IMR-90 (cell line): ENCODE results near the gene SMC1B. TPM values are rescaled to one million over a fixed set of nuclear protein-coding genes. Genes with fewer than 3 reads are reported as not detected.

Source experiments
- ATAC-seq: fragments of 200-7000 bp; cut with Tn5 transposase; 2 replicates; pipeline ENCODE4 v1.9.1; 2020; ENCODE audit warnings: low read depth, mild to moderate bottlenecking, moderate library complexity
- BruUV-seq: library from RNA; stranded (reverse); fragments of 400-500 nt; replicated peaks from 2 replicates; lab custom pipeline; 2021; lab: Mats Ljungman, UMichigan
- CTCF ChIA-PET: fragments of 300-600 bp; formaldehyde crosslinking; extraction: SDS; loops from one replicate; lab custom pipeline; 2021; ENCODE audit warnings: antibody characterized with exemption; lab: Yijun Ruan, JAX
- POLR2A ChIA-PET: fragments of 300-600 bp; sonication (Branson Sonifier 250); formaldehyde crosslinking; loops from one replicate; lab custom pipeline; 2022; ENCODE audit warnings: antibody characterized with exemption; ENCODE audit not compliant: unreplicated experiment; lab: Charles Lee
- DNase-seq: peaks from one replicate; pipeline ENCODE4 v3.0.0; 2013
- H2AFZ ChIP-seq: replicated peaks from 2 replicates; pipeline ENCODE3; 2013; ENCODE audit warnings: low read length, mild to moderate bottlenecking; ENCODE audit not compliant: poor library complexity
- H2AK5ac ChIP-seq: 2 replicates; pipeline ENCODE4 v1.6.1; 2013; ENCODE audit warnings: low read depth, low read length, inconsistent platforms
- H2AK9ac ChIP-seq: replicated peaks from 2 replicates; pipeline ENCODE3; 2013; ENCODE audit warnings: mild to moderate bottlenecking, low read depth, low read length, moderate library complexity; ENCODE audit not compliant: poor library complexity
- H2BK120ac ChIP-seq: 2 replicates; pipeline ENCODE4 v1.6.1; 2013; ENCODE audit warnings: low read depth, low read length, inconsistent platforms
- H2BK15ac ChIP-seq: 3 replicates; pipeline ENCODE4 v1.6.1; 2013; ENCODE audit warnings: low read depth, low read length, inconsistent platforms
- H2BK20ac ChIP-seq: 2 replicates; pipeline ENCODE4 v1.6.1; 2013; ENCODE audit warnings: low read depth, mild to moderate bottlenecking, inconsistent platforms, low read length, moderate library complexity
- H2BK5ac ChIP-seq: 2 replicates; pipeline ENCODE4 v1.6.1; 2013; ENCODE audit warnings: mild to moderate bottlenecking, low read depth, low read length, inconsistent platforms; ENCODE audit not compliant: poor library complexity, severe bottlenecking
- H3K14ac ChIP-seq: replicated peaks from 2 replicates; pipeline ENCODE4 v1.6.1; 2013; ENCODE audit warnings: low read depth, low read length, inconsistent platforms
- H3K18ac ChIP-seq: 2 replicates; pipeline ENCODE4 v1.6.1; 2013; ENCODE audit warnings: low read depth, low read length, control low read depth
- H3K23ac ChIP-seq: 2 replicates; pipeline ENCODE4 v1.6.1; 2013; ENCODE audit warnings: low read depth, low read length, inconsistent platforms
- H3K27ac ChIP-seq: 2 replicates; pipeline ENCODE4 v1.5.1; 2013; ENCODE audit warnings: mild to moderate bottlenecking, control low read depth, low read length; ENCODE audit not compliant: insufficient read depth
- H3K27me3 ChIP-seq: 2 replicates; pipeline ENCODE4 v1.6.1; 2013; ENCODE audit warnings: low read length; ENCODE audit not compliant: control insufficient read depth, insufficient read depth
- H3K36me3 ChIP-seq: 2 replicates; pipeline ENCODE4 v1.6.1; 2013; ENCODE audit warnings: low read length, mixed read lengths; ENCODE audit not compliant: control insufficient read depth, insufficient read depth
- H3K4ac ChIP-seq: 2 replicates; pipeline ENCODE4 v1.6.1; 2013; ENCODE audit warnings: low read depth, low read length, inconsistent platforms
- H3K4me1 ChIP-seq: 2 replicates; pipeline ENCODE4 v1.6.1; 2013; ENCODE audit warnings: low read length, mixed read lengths; ENCODE audit not compliant: control insufficient read depth, insufficient read depth
- H3K4me2 ChIP-seq: 2 replicates; pipeline ENCODE4 v1.6.1; 2013; ENCODE audit warnings: low read depth, mild to moderate bottlenecking, control low read depth, low read length, moderate library complexity
- H3K4me3 ChIP-seq: 2 replicates; pipeline ENCODE4 v1.5.1; 2013; ENCODE audit warnings: low read depth, mild to moderate bottlenecking, control low read depth, low read length, moderate library complexity; ENCODE audit not compliant: insufficient read depth
- H3K56ac ChIP-seq: 2 replicates; pipeline ENCODE4 v1.6.1; 2013; ENCODE audit warnings: low read length, inconsistent platforms; ENCODE audit not compliant: insufficient read depth; ENCODE audit errors: extremely low read depth
- H3K79me1 ChIP-seq, 2 experiments: 2 replicates each; pipeline ENCODE4 v1.6.1; 2013; ENCODE audit warnings: low read length in 2 of 2, inconsistent platforms in 1 of 2, low read depth in 1 of 2
- H3K9ac ChIP-seq: 2 replicates; pipeline ENCODE4 v1.6.1; 2013; ENCODE audit warnings: low read depth, low read length, control low read depth
- H3K9me1 ChIP-seq: 2 replicates; pipeline ENCODE4 v1.6.1; 2013; ENCODE audit warnings: low read length, inconsistent platforms; ENCODE audit not compliant: insufficient read depth
- H3K9me3 ChIP-seq: 2 replicates; pipeline ENCODE4 v1.6.1; 2013; ENCODE audit warnings: low read length; ENCODE audit not compliant: control insufficient read depth, insufficient read depth
- H4K20me1 ChIP-seq: 2 replicates; pipeline ENCODE4 v1.6.1; 2013; ENCODE audit warnings: low read length, inconsistent platforms; ENCODE audit not compliant: insufficient read depth
- H4K5ac ChIP-seq: 2 replicates; pipeline ENCODE4 v1.6.1; 2013; ENCODE audit warnings: mild to moderate bottlenecking, low read depth, low read length, control low read depth
- H4K8ac ChIP-seq, 2 experiments: 2 replicates each; pipeline ENCODE4 v1.6.1; 2013; ENCODE audit warnings: low read depth in 2 of 2, low read length in 2 of 2, control low read depth in 1 of 2, inconsistent platforms in 1 of 2
- H4K91ac ChIP-seq: 2 replicates; pipeline ENCODE4 v1.6.1; 2013; ENCODE audit warnings: low read depth, low read length, inconsistent platforms; ENCODE audit not compliant: insufficient read depth
- BHLHE40 ChIP-seq: fragments of 150-350 bp; IDR thresholded peaks from 2 replicates; pipeline ENCODE4 v1.6.1; 2016; ENCODE audit warnings: mild to moderate bottlenecking, low read depth, low read length
- CEBPB ChIP-seq: IDR thresholded peaks from 2 replicates; pipeline ENCODE4 v1.6.1; 2012; ENCODE audit warnings: low read depth, low read length, improper control_type of control experiment
- CHD1 ChIP-seq: IDR thresholded peaks from 2 replicates; pipeline ENCODE4 v1.6.1; 2012; ENCODE audit warnings: low read depth, low read length, improper control_type of control experiment
- FOS ChIP-seq: fragments of 150-350 bp; IDR thresholded peaks from 2 replicates; pipeline ENCODE4 v1.6.1; 2016; ENCODE audit warnings: low read depth, low read length
- MAFK ChIP-seq: IDR thresholded peaks from 2 replicates; pipeline ENCODE4 v1.6.1; 2012; ENCODE audit warnings: low read depth, low read length, improper control_type of control experiment
- MAZ ChIP-seq: IDR thresholded peaks from 2 replicates; pipeline ENCODE4 v1.6.1; 2012; ENCODE audit warnings: low read depth, mild to moderate bottlenecking, low read length, improper control_type of control experiment, moderate library complexity, borderline replicate concordance
- MXI1 ChIP-seq: IDR thresholded peaks from 2 replicates; pipeline ENCODE4 v1.6.1; 2012; ENCODE audit warnings: low read depth, mild to moderate bottlenecking, low read length, moderate library complexity, borderline replicate concordance
- POLR2A ChIP-seq: IDR thresholded peaks from 2 replicates; pipeline ENCODE4 v1.6.1; 2012; ENCODE audit warnings: mild to moderate bottlenecking, low read depth, low read length
- RAD21 ChIP-seq: IDR thresholded peaks from 2 replicates; pipeline ENCODE4 v1.6.1; 2012; ENCODE audit warnings: low read length, improper control_type of control experiment
- RCOR1 ChIP-seq: IDR thresholded peaks from 2 replicates; pipeline ENCODE4 v1.6.1; 2012; ENCODE audit warnings: mild to moderate bottlenecking, low read length, improper control_type of control experiment; ENCODE audit not compliant: insufficient replicate concordance
- RFX5 ChIP-seq: IDR thresholded peaks from 2 replicates; pipeline ENCODE4 v1.8.0; 2012; ENCODE audit warnings: low read depth, mild to moderate bottlenecking, low read length, moderate library complexity
- SMC3 ChIP-seq: fragments of 150-350 bp; IDR thresholded peaks from 2 replicates; pipeline ENCODE4 v1.6.1; 2016; ENCODE audit warnings: low read depth, mild to moderate bottlenecking, antibody characterized with exemption, low read length, moderate library complexity
- WGBS, 2 experiments: methylation state at CpG; one replicate each; pipeline versions ENCODE4 v1.1.5 to v1.1.7; 2013; ENCODE audit warnings: missing lambda C conversion rate in 2 of 2; ENCODE audit not compliant: insufficient read length in 1 of 2; ENCODE audit errors: extremely low coverage in 2 of 2; 5-methylcytosine and 5-hydroxymethylcytosine counted together
- dilution Hi-C: fragments of 300-500 bp; cut with HindIII; formaldehyde crosslinking; loops from one replicate; pipeline ENCODE4 v1.14.3; 2018; ENCODE audit warnings: low sequenced_read_pairs; ENCODE audit not compliant: unreplicated experiment
- in situ Hi-C: fragments of 300-500 bp; cut with MboI; formaldehyde crosslinking; loops from 3 replicates; pipeline ENCODE4 v1.14.3; 2019; ENCODE audit warnings: low sequenced_read_pairs, inconsistent platforms, mixed read lengths
- intact Hi-C: fragments of 100-400 bp; cut with micrococcal nuclease; formaldehyde crosslinking; loops from 2 replicates; pipeline ENCODE4 v1.10.0; 2022
- polyA plus RNA-seq, 3 experiments: library from polyadenylated mRNA; depleted of rRNA; stranded (reverse); fragments of >200 nt; gene quantifications; 2 replicates each; pipeline ENCODE4 v1.2.3, GENCODE V29; 2012; ENCODE audit warnings: low replicate concordance in 1 of 3
- total RNA-seq: library from RNA; depleted of rRNA; stranded (reverse); fragments of >200 nt; gene quantifications from 2 replicates; pipeline ENCODE4 v1.2.3, GENCODE V29; 2012
- TF ChIP-seq, protein P1 (sequence below): fragments of 150-350 bp; IDR thresholded peaks from 2 replicates; pipeline ENCODE4 v1.6.1; 2017; ENCODE audit warnings: mild to moderate bottlenecking, antibody characterized with exemption, low read length, low read depth
- TF ChIP-seq, protein P2 (sequence below): fragments of 150-350 bp; IDR thresholded peaks from 2 replicates; pipeline ENCODE4 v1.6.1; 2016; ENCODE audit warnings: low read depth, mild to moderate bottlenecking, low read length, moderate library complexity, borderline replicate concordance
- TF ChIP-seq, protein P3 (sequence below): conservative IDR thresholded peaks from 2 replicates; pipeline ENCODE4 v1.5.1; 2012; ENCODE audit warnings: mild to moderate bottlenecking, low read depth, low read length, improper control_type of control experiment

SMC1B gene
- total and polyA plus RNA-seq, 2 of the 4 experiments (the other 2 are of a cell fraction) = not detected

DNA sequence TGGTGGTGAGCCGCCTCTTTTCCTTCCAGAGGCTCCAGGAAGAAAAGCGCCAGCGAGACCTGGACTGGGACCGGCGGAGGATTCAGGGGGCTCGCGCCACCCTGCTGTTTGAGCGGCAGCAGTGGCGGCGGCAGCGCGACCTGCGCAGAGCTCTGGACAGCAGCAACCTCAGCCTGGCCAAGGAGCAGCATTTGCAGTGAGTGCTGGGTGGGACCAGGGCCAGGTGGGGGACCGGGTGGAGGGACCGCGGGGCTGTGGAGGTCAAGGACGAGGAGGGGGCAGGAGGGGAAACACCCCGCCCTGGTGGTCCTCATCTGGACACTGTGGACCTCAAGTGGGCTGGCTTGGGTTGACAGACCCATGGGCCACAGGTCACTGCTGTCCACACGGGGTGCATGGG lies 17.5 kb upstream of the SMC1B start:
- Histone ChIP-seq H2AFZ (no peak overlapping the region), H3K56ac (no peak overlapping the region), H3K9ac (no peak overlapping the region), H3K23ac (no peak overlapping the region), H3K27me3 (peaks cover 19% of the 10 kb centered on the region; the same call in 1 of the 2 replicates), H4K91ac (no peak overlapping the region), H2BK120ac (no peak overlapping the region), H4K5ac (no peak overlapping the region), H3K14ac (no peak overlapping the region), H3K18ac (no peak overlapping the region), H3K36me3 (no peaks in the 10 kb centered on the region), H3K27ac (no peak overlapping the region), H2BK15ac (no peak overlapping the region), H3K4me2 (no peak overlapping the region), H3K9me1 (no peaks in the 10 kb centered on the region), H2AK5ac (no peak overlapping the region), H3K79me1 (no peaks in the 10 kb centered on the region), H4K8ac (no peak overlapping the region), H2BK5ac (no peak overlapping the region), H3K9me3 (peaks cover 3% of the 10 kb centered on the region), H4K20me1 (no peaks in the 10 kb centered on the region), H2BK20ac (no peak overlapping the region), H3K4me1 (0 out of 2 replicates have a peak, but pooled peaks cover 2% of the 10 kb centered on the region), H2AK9ac (no peak overlapping the region), H3K4me3 (no peak overlapping the region), H3K4ac (no peak overlapping the region)
- BruUV-seq = no TSS peak
- CTCF ChIA-PET = no interaction called here
- intact Hi-C loops = no loop called here
- DNase-seq (no peak), ATAC-seq (no peak)
- TF ChIP-seq MXI1 = no peak
- TF ChIP-seq BHLHE40 = no peak
- no peak for TF ChIP-seq POLR2A
- no peak for TF ChIP-seq SMC3
- no peak for TF ChIP-seq RFX5
- no peak for TF ChIP-seq RCOR1
- no peak for TF ChIP-seq MAZ
- TF ChIP-seq, protein P1, sequence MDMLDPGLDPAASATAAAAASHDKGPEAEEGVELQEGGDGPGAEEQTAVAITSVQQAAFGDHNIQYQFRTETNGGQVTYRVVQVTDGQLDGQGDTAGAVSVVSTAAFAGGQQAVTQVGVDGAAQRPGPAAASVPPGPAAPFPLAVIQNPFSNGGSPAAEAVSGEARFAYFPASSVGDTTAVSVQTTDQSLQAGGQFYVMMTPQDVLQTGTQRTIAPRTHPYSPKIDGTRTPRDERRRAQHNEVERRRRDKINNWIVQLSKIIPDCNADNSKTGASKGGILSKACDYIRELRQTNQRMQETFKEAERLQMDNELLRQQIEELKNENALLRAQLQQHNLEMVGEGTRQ = no peak
- TF ChIP-seq, protein P2, sequence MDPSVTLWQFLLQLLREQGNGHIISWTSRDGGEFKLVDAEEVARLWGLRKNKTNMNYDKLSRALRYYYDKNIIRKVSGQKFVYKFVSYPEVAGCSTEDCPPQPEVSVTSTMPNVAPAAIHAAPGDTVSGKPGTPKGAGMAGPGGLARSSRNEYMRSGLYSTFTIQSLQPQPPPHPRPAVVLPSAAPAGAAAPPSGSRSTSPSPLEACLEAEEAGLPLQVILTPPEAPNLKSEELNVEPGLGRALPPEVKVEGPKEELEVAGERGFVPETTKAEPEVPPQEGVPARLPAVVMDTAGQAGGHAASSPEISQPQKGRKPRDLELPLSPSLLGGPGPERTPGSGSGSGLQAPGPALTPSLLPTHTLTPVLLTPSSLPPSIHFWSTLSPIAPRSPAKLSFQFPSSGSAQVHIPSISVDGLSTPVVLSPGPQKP = no peak
- TF ChIP-seq CEBPB = no peak
- no peak for TF ChIP-seq RAD21
- TF ChIP-seq CHD1 = no peak
- TF ChIP-seq FOS = no peak
- TF ChIP-seq, protein P3, sequence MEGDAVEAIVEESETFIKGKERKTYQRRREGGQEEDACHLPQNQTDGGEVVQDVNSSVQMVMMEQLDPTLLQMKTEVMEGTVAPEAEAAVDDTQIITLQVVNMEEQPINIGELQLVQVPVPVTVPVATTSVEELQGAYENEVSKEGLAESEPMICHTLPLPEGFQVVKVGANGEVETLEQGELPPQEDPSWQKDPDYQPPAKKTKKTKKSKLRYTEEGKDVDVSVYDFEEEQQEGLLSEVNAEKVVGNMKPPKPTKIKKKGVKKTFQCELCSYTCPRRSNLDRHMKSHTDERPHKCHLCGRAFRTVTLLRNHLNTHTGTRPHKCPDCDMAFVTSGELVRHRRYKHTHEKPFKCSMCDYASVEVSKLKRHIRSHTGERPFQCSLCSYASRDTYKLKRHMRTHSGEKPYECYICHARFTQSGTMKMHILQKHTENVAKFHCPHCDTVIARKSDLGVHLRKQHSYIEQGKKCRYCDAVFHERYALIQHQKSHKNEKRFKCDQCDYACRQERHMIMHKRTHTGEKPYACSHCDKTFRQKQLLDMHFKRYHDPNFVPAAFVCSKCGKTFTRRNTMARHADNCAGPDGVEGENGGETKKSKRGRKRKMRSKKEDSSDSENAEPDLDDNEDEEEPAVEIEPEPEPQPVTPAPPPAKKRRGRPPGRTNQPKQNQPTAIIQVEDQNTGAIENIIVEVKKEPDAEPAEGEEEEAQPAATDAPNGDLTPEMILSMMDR = no peak
- TF ChIP-seq MAFK = no peak
- POLR2A ChIA-PET = no interaction called here
- in situ Hi-C loops = loop anchor here (5.0 kb wide), 1 partner anchor 164 kb away; no protein-coding TSS in a partner anchor
- dilution Hi-C loops = no loop called here
- 95% methylated on average over 8 of the region's 19 CpGs; no CpG with 5 or more reads in 1 of the 2 experiments for WGBS, 2 experiments
